ENCODE measurements around the gene ZKSCAN8. TPM values are rescaled to one million over a fixed set of nuclear protein-coding genes. Genes with fewer than 3 reads are reported as not detected.

ZKSCAN8 gene
- total and polyA plus RNA-seq, 10 donors, result 3.1 to 33.0 (median 24.9) TPM

DNA sequence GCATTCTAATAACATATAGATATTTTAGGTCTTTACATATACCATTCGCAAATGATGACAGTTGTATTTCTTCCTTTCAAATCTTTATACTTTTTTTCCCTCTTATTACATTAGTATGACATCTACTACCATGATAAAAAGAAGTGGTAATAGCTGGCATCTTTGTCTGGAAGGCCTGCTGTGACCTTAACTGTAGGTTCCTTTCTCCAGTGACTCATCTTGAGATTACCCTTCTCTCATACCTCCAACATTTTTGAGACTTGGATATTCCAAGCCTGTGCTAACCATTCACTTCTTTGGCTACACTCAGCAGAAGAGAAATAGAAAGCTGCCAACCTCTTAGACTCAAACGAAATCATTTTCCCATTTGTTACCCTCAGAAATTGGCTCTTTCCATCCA is 30.3 kb downstream of the ZKSCAN8 start:
- Histone ChIP-seq H3K4me1 (no peaks in the 10 kb centered on the region), H3K27me3 (replicated peaks in 1 of 7) (peaks cover 0 to 9% (median 0%) of the 10 kb centered on the region in 7 donors), H3K27ac (no peak overlapping the region), H3K9me3 (no peaks in the 10 kb centered on the region), H3K36me3 (no peaks in the 10 kb centered on the region), H3K4me3 (no peak overlapping the region)
- TF ChIP-seq, protein P1, sequence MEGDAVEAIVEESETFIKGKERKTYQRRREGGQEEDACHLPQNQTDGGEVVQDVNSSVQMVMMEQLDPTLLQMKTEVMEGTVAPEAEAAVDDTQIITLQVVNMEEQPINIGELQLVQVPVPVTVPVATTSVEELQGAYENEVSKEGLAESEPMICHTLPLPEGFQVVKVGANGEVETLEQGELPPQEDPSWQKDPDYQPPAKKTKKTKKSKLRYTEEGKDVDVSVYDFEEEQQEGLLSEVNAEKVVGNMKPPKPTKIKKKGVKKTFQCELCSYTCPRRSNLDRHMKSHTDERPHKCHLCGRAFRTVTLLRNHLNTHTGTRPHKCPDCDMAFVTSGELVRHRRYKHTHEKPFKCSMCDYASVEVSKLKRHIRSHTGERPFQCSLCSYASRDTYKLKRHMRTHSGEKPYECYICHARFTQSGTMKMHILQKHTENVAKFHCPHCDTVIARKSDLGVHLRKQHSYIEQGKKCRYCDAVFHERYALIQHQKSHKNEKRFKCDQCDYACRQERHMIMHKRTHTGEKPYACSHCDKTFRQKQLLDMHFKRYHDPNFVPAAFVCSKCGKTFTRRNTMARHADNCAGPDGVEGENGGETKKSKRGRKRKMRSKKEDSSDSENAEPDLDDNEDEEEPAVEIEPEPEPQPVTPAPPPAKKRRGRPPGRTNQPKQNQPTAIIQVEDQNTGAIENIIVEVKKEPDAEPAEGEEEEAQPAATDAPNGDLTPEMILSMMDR (IDR thresholded peaks at IDR 0.05 in 8 of 11, conservative IDR thresholded peaks at IDR 0.05 in 3 of 11), result no peak
- TF ChIP-seq POLR2A (IDR thresholded peaks at IDR 0.05) (no peak), POLR2AphosphoS5 (IDR thresholded peaks at IDR 0.05) (no peak)
- no peak for DNase-seq
- intact Hi-C loops (cut with DNase I; ENCODE audit: low total_unique reads), result no loop called here
- 85 to 95% (median 92%) methylated on average over 2 of the region's 2 CpGs for WGBS, 5 donors

DNA sequence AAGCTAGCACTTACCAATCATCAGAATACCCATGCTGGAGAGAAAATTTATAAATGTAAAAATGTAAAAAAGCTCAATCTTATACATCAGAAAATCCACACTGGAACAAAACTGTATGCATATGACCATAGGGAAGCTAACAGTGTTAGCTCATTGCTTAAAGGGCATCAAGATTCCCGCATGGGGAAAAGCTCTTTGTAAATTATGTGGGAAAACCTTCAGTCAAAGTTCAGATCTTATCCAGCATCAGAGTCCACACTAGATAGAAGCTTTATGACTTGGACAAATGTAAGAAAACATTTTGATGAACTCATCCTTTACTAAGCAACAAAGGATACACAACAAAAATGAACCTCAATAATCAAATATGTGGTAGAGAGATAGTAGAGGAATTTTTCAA is 34.7 kb downstream of the ZKSCAN8 start:
- Histone ChIP-seq H3K36me3 (no peaks in the 10 kb centered on the region), H3K4me3 (no peak overlapping the region), H3K27me3 (replicated peaks in 1 of 7) (peaks cover 0 to 31% (median 0%) of the 10 kb centered on the region in 7 donors), H3K4me1 (no peaks in the 10 kb centered on the region), H3K9me3 (no peaks in the 10 kb centered on the region), H3K27ac (no peak overlapping the region)
- intact Hi-C loops (cut with DNase I; ENCODE audit: low total_unique reads), result no loop called here
- no peak for DNase-seq
- 90 to 94% (median 93%) methylated on average over 1 of the region's 1 CpG for WGBS, 5 donors
- TF ChIP-seq POLR2AphosphoS5 (IDR thresholded peaks at IDR 0.05) (no peak), POLR2A (IDR thresholded peaks at IDR 0.05) (no peak)
- TF ChIP-seq, protein P1 (IDR thresholded peaks at IDR 0.05 in 8 of 11, conservative IDR thresholded peaks at IDR 0.05 in 3 of 11), result no peak

DNA sequence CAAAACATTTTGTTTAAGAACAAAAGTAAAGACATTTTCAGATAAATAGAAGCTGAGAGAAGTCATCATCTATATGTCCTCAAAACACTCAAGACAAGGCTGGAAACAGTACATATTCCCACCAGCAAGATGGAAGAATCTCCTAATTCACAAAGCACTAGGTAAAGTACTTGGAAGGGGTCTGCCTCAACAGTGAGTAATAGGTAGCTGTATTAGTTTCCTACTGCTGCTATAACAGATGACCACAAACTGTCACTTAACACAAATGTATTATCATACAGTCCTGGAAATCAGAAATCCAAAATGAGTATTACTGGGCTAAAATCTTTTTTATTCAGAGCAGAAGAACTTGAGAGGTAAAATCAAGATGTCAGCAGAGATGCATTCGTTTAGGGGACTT is 40.6 kb downstream of the ZKSCAN8 start:
- Histone ChIP-seq H3K9me3 (peaks cover under 1 to 53% (median 36%) of the 10 kb centered on the region in 8 donors), H3K27ac (no peak overlapping the region), H3K27me3 (replicated peaks in 1 of 7) (peaks cover 0 to 23% (median 0%) of the 10 kb centered on the region in 7 donors), H3K36me3 (no peaks in the 10 kb centered on the region), H3K4me1 (no peaks in the 10 kb centered on the region), H3K4me3 (no peak overlapping the region)
- no peak for DNase-seq
- 44 to 100% (median 61%) methylated on average over 1 of the region's 1 CpG for WGBS, 5 donors
- intact Hi-C loops (cut with DNase I; ENCODE audit: low total_unique reads), result no loop called here
- TF ChIP-seq, protein P1 (IDR thresholded peaks at IDR 0.05 in 8 of 11, conservative IDR thresholded peaks at IDR 0.05 in 3 of 11), result no peak
- TF ChIP-seq POLR2A (IDR thresholded peaks at IDR 0.05), result no peak
- no peak for TF ChIP-seq POLR2AphosphoS5 (IDR thresholded peaks at IDR 0.05)

DNA sequence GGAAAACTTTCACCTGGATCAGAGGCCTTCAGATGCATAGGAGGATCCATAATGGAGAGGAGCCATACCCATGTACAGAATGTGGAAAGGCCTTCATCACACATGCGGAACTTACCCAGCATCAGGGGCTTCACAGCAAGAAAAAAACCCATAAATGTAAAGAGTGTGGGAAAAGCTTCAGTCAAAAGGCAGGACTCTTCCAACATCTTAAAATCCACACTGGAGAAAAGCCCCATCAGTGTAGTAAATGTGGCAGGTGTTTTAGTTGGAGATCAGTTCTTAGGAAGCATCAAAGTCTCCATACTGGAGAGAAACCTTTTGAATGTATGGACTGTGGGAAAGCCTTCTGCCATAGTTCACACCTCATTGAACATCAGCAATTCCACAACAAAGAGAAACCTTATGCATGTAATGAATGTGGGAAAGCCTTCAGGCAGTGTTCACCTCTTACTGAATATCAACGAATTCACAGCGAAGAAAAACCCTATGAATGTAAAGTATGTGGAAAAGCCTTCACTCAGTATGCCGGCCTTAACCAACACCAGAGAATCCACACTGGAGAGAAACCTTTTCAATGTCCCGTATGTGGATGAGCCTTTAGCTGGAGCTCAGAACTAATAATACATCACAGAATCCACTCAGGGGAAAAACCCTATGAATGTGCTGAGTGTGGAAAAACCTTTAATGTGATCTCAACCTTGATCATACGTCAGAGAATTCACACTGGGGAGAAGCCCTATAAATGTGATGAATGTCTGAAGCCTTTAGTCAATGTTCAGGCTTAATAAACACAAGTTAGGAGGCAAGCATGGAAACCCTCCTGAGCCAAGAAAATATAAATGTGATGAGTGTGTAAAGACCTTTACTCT is 46.7 kb downstream of the ZKSCAN8 start:
- Histone ChIP-seq H3K4me1 (no peaks in the 10 kb centered on the region), H3K9me3 (peaks cover 16 to 100% (median 95%) of the 10 kb centered on the region in 8 donors), H3K27me3 (replicated peaks in 1 of 7) (peaks cover 0 to 6% (median 0%) of the 10 kb centered on the region in 7 donors), H3K4me3 (no peak overlapping the region), H3K27ac (no peak overlapping the region), H3K36me3 (no peaks in the 10 kb centered on the region)
- DNase-seq, result no peak
- WGBS, 5 donors, result 79 to 87% (median 84%) methylated on average over 6 of the region's 6 CpGs
- intact Hi-C loops (cut with DNase I; ENCODE audit: low total_unique reads), result no loop called here
- TF ChIP-seq POLR2AphosphoS5 (IDR thresholded peaks at IDR 0.05) (no peak), POLR2A (IDR thresholded peaks at IDR 0.05) (no peak)
- TF ChIP-seq, protein P1 (IDR thresholded peaks at IDR 0.05 in 8 of 11, conservative IDR thresholded peaks at IDR 0.05 in 3 of 11), result no peak

All from spleen (tissue), 11 donors.